GM23338 (cell line): ENCODE data around the gene OGDHL.

Experiments
- CREB1 ChIP-seq: fragments of 250-450 bp; sonication (Bioruptor Pico); IDR thresholded peaks from 2 replicates; pipeline ENCODE4 v1.5.0; 2020; ENCODE audit warnings: low read depth, mild to moderate bottlenecking, moderate library complexity
- CTCF ChIP-seq, 2 experiments: fragments of 200-600 bp in 1 of 2; sonication (generic) in 1 of 2; conservative IDR thresholded peaks; 2 replicates each; pipeline versions ENCODE4 v1.5.1 to v1.6.1; 2016 to 2017; ENCODE audit warnings: antibody characterized with exemption in 2 of 2, low read depth in 2 of 2, mild to moderate bottlenecking in 2 of 2, moderate library complexity in 1 of 2
- ETS1 ChIP-seq: IDR thresholded peaks from 2 replicates; pipeline ENCODE4 v1.6.1; 2016; ENCODE audit warnings: antibody characterized with exemption
- EZH2 ChIP-seq: fragments of 200-600 bp; sonication (generic); IDR thresholded peaks from one replicate; pipeline ENCODE4 v1.8.0; 2017; ENCODE audit warnings: antibody characterized with exemption, mild to moderate bottlenecking, low read depth; ENCODE audit not compliant: unreplicated experiment
- EZH2phosphoT487 ChIP-seq: fragments of 200-600 bp; sonication (generic); IDR thresholded peaks from one replicate; pipeline ENCODE4 v1.8.1; 2018; ENCODE audit warnings: antibody characterized with exemption; ENCODE audit not compliant: unreplicated experiment
- JUNB ChIP-seq: IDR thresholded peaks from one replicate; pipeline ENCODE4 v1.6.1; 2016; ENCODE audit warnings: antibody characterized with exemption; ENCODE audit not compliant: unreplicated experiment
- NANOG ChIP-seq: IDR thresholded peaks from 2 replicates; pipeline ENCODE4 v1.6.1; 2016; ENCODE audit warnings: antibody characterized with exemption, borderline replicate concordance
- POLR2AphosphoS5 ChIP-seq: IDR thresholded peaks from 2 replicates; pipeline ENCODE4 v1.6.1; 2016; ENCODE audit warnings: antibody characterized with exemption, low read depth
- REST ChIP-seq: IDR thresholded peaks from one replicate; pipeline ENCODE4 v1.6.1; 2018; ENCODE audit warnings: antibody characterized with exemption; ENCODE audit not compliant: unreplicated experiment
- STAT1 ChIP-seq: IDR thresholded peaks from one replicate; pipeline ENCODE4 v1.6.1; 2016; ENCODE audit warnings: antibody characterized with exemption; ENCODE audit not compliant: unreplicated experiment
- ZNF114 ChIP-seq: fragments of 250-450 bp; sonication (Bioruptor Pico); IDR thresholded peaks from 2 replicates; pipeline ENCODE4 v1.5.0; 2020; ENCODE audit warnings: mild to moderate bottlenecking, moderate library complexity
- TF ChIP-seq, protein P1 (sequence below): fragments of 250-450 bp; sonication (Bioruptor Pico); IDR thresholded peaks from 2 replicates; pipeline ENCODE4 v1.5.0; 2020; ENCODE audit warnings: mild to moderate bottlenecking, moderate library complexity

DNA sequence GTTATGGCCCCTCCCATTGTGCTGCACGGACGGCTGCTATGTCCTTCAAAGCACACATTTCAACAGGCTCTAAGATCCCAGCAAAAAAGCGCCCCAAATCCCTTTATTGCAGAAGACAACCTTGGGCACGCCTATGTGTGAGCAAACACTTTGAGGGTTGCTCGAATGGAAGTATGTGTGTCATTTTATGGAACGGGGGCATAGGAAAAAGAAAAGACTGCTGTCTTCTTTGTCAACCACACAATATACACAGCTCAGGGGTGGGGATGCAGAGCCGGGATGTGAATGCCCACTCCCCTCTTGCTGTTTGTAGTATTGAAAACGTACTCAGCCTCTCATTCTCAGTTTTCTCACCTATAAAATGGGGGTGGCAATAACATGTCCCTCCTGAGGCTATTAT, 50.6 kb downstream of the OGDHL start:
- TF ChIP-seq CTCF (conservative IDR thresholded peaks at IDR 0.05; ENCODE audit: low read depth in 2 of 2) (no peak), POLR2AphosphoS5 (no peak), EZH2 (no peak), ZNF114 (no peak), ETS1 (no peak), REST (no peak), EZH2phosphoT487 (no peak), CREB1 (CRISPR knock-in tag) (no peak), JUNB (no peak), NANOG (no peak), STAT1 (no peak)
- TF ChIP-seq, protein P1, sequence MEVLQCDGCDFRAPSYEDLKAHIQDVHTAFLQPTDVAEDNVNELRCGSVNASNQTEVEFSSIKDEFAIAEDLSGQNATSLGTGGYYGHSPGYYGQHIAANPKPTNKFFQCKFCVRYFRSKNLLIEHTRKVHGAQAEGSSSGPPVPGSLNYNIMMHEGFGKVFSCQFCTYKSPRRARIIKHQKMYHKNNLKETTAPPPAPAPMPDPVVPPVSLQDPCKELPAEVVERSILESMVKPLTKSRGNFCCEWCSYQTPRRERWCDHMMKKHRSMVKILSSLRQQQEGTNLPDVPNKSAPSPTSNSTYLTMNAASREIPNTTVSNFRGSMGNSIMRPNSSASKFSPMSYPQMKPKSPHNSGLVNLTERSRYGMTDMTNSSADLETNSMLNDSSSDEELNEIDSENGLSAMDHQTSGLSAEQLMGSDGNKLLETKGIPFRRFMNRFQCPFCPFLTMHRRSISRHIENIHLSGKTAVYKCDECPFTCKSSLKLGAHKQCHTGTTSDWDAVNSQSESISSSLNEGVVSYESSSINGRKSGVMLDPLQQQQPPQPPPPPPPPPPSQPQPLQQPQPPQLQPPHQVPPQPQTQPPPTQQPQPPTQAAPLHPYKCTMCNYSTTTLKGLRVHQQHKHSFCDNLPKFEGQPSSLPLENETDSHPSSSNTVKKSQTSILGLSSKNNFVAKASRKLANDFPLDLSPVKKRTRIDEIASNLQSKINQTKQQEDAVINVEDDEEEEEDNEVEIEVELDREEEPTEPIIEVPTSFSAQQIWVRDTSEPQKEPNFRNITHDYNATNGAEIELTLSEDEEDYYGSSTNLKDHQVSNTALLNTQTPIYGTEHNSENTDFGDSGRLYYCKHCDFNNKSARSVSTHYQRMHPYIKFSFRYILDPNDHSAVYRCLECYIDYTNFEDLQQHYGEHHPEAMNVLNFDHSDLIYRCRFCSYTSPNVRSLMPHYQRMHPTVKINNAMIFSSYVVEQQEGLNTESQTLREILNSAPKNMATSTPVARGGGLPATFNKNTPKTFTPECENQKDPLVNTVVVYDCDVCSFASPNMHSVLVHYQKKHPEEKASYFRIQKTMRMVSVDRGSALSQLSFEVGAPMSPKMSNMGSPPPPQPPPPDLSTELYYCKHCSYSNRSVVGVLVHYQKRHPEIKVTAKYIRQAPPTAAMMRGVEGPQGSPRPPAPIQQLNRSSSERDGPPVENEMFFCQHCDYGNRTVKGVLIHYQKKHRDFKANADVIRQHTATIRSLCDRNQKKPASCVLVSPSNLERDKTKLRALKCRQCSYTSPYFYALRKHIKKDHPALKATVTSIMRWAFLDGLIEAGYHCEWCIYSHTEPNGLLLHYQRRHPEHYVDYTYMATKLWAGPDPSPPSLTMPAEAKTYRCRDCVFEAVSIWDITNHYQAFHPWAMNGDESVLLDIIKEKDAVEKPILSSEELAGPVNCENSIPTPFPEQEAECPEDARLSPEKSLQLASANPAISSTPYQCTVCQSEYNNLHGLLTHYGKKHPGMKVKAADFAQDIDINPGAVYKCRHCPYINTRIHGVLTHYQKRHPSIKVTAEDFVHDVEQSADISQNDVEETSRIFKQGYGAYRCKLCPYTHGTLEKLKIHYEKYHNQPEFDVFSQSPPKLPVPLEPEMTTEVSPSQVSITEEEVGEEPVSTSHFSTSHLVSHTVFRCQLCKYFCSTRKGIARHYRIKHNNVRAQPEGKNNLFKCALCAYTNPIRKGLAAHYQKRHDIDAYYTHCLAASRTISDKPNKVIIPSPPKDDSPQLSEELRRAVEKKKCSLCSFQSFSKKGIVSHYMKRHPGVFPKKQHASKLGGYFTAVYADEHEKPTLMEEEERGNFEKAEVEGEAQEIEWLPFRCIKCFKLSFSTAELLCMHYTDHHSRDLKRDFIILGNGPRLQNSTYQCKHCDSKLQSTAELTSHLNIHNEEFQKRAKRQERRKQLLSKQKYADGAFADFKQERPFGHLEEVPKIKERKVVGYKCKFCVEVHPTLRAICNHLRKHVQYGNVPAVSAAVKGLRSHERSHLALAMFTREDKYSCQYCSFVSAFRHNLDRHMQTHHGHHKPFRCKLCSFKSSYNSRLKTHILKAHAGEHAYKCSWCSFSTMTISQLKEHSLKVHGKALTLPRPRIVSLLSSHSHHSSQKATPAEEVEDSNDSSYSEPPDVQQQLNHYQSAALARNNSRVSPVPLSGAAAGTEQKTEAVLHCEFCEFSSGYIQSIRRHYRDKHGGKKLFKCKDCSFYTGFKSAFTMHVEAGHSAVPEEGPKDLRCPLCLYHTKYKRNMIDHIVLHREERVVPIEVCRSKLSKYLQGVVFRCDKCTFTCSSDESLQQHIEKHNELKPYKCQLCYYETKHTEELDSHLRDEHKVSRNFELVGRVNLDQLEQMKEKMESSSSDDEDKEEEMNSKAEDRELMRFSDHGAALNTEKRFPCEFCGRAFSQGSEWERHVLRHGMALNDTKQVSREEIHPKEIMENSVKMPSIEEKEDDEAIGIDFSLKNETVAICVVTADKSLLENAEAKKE, result no peak
